GM19463 (cell line): ENCODE measurements around the gene LIM2.

Experiments used
- ATAC-seq: cut with Tn5 transposase; IDR thresholded peaks from one replicate; pipeline ENCODE4 v1.9.1; 2021; ENCODE audit warnings: mild to moderate bottlenecking, moderate library complexity; ENCODE audit not compliant: unreplicated experiment

Gene LIM2

DNA sequence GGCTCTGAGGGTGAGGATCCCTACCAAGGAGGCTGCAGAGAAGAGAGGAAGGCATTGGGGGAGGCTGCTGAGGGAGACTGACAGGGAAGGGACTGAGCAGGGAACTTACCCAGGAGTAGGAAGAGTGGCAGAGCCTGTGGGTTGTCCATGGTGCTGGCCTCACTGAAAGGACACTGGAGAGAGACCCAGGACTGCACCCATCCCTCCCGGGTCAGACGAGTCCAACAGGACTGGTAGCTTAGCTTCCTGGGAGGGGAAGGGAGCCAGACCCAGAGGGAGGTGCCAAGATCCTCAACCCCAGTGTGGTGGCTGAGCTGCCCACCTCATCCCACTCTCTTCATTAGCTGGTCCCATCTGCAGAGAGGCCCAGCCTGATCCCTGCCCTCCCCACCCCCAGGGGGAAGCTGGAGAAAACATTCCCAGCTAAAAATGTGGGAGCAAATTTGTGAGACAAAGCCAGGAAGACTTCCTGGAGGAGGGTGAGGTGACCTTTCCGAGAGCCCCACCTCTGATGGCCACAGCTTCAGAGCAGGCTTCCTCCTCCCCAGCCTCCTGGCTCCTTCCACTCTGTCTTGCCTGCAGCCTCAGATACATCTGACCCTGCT is 45.7 kb downstream of the LIM2 start, which contains the start of gene VSIG10L:
TSS of gene VSIG10L (minus strand) at position 164 of the 605 bp plus-strand sequence. CDS start at position 149, 15 bp downstream.
- no peak for ATAC-seq

DNA sequence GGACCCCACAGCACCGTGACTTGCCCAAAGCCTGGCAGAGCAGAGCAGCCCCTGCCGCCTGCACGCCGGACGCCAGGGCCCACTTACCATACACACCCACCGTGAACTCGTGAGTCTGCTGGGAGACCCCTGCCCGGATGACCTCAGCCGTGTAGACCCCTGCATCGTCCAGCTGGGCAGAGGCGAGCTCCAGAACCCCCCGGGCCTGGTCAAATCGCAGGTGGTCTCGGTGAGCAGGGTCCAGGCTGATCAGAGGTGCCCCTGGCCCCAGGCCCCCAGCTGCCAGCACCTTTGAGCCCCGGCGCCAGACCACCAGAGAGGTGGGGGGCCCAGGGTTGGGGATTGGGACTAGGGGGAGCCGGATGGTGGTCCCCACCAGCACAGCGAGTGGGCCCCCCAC is 46.7 kb downstream of the LIM2 start:
- ATAC-seq, result no peak

DNA sequence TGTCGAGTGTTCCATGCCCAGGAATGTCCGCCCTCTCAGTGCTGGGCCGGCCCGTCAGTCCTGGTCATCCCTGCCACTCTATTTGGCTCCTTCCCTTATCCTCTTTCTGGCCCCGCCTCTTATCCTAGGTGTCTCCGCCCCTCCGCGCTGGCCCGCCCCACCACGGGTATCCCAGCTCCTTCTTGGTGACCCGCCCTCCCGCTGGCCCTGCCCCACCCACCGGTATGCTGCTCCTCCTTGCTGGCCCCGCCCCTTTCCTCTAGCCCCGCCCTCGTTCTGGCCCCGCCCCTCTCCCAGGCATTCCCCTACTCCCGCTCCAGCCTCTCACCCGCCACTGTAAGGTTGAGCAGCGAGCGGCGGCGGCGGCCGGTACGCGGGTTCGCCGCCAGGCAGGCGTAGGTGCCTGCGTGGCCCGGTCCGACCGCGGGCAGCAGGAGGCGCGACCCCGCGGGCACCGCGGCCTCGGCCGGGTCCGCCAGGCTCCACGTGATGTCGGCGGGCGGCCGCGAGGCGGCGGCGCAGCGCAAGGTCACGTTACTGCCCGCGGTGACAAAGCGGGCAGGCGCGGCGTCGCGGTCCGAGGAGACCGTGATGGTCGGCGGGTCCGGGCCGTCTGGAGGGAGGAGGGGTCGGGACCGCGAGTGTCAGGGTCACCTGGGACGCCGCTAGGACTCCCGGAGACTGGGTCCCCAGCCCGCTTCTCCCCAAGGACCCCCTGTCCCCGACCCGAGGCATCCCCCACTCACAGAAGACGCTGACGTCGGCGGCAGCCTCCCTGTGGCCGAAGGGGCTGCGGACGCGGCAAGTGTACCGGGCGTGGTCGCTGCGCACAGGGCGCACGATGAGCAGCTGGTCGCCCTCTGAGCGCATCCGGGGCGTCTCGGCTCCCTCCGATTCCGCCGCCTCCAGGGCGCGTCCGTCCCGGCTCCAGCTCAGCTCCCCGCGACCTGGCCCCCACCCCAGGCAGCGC is 47.8 kb downstream of the LIM2 start:
- ATAC-seq, result peak; percentile 46

DNA sequence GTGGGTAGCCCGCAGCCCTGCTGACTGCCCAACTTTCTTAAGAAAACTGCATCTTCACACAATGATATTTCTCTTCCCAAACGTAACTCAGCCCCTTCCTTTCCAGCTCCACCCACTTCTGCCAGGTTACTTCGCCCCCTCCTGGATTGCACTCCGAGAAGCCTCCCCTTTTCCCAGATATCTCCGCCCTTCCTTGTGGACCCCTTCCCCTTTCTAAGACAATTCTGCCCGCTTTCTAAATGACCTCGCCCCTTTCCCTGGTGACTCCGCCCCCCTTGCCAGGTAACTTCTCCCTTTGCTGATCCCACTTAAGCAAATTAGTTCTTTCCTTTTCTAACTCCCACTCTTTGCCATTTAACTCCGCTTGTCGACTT is 48.5 kb downstream of the LIM2 start:
- no peak for ATAC-seq

DNA sequence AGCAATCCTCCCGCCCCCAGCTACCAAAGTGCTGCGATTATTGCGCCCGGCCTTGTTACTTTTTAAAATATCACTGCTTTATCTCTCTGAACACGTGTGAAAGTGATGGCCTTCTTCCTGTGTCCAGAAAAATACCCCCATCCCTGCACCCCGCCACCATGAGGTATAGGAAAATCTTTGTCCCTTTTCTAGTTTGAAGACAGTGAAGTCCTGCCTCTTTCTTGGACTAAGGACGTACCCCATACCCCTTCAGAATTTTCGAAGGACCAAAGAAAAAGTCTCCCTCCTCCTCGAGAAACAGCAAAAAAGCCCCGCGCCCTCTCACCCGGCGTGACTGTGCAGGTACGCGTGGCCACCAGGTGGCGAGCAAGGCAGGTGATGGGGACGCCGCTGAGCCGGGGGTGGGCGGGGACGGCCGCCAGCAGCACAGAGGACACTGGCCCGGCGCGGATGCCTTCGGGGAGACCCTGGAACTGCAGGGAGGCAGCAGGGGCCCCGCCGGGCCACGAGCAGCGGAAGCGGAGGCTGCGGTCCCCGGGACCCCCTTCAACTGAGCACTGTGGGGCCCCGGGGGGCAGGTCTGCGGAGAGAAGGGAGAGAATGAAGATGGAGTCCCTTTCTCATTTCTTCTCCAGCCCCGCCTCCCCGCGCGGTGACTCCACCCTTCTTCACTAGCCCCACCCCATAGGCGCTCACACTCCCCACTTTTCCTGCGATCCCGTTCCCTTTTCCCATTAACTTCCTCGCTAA is 49.0 kb downstream of the LIM2 start:
- ATAC-seq, result peak; percentile 69

DNA sequence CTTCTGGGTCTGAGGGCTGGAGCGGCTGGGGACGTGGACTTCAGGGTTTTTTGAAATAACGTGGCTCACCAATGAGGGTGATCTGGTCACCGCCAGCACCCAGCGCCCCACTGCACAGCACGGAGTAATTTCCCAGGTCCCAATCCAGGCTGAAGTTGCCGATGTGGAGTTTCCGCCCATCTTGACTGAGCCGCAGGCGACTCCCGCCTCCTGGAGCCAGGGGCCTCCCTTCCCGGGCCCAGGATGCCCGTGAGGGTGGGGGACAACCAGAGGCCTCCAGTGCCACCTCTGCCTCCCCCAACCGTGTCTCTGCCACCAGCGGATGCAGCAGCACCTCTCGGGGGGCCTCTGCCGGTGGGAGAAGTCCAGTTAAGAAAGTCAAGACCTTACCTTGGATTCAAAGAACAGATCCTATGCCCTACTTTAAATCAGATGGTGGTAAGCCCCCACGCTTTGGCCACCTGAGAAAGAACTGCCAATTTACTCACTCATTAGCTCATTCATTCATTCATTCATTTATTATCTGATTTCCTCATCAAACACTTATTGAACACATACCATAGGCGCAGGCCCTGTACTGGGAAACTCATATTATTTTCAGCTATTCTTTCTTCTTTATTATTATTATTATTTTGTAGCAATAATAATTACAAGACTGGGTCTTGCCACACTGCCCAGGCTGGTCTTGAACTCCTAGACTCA is 49.8 kb downstream of the LIM2 start:
- no peak for ATAC-seq

DNA sequence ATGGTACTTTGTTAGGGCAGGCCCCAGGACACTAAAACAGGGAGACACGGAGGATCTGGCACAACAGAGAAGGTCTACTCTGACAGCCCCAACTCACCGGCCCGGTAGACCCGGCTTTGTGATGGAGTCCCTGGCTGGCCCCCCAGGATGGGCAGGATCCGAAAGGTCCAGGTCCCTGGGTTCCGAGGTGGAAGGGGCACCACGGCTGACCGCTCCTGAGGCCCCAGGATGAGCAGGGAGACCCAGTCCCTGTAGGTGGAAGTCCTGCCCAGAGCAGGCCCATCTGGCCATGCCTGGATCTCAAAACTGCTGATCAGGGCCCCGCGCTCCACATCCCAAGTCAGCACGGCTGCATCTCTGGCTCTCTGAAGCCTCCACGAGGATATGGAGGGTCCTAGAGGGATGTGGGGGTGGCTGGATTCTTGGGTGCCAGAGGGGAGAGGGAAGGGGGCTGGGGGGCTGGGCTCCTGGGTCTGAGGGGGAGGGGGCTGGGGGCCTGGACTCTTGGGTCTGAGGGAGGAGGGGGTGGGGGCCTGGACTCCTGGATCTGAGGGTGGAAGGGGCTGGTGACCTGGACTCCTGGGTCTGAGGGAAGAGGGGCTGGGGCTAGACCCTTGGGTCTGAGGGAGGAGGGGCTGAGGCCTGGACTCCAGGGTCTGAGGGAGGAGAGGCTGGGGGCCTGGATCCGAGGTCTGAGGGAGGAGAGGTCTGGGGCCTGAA is 50.5 kb downstream of the LIM2 start:
- no peak for ATAC-seq

DNA sequence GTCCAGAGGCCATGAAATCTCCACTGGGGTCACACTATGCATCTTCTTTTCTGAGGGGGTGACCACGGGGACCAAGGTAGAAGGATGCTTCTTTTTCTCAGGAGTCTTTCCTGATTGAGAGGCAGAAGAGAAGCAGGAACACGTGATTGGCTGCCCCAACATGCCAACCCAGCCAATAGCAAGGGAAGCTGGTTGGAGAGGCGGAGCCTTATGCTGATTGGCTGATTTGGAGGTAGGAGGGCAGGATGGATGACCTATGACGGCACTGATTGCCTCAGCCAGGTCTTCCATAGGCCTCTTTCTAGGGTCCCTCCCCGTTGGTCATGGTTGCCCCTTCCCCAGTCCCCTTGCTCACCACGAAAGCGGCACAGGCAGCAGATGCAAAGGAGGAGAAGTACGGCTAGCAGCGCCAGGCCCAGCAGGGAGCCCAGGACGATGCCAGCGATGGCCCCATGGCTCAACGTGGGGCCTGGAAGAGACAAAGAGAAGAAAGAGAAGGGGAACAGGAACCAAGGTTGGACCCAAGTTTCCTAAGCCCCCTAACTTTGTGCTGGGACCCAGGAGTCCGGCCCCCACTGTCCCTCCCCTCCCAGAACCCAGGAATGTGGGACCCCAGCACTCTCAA is 53.8 kb downstream of the LIM2 start:
- ATAC-seq, result no peak

DNA sequence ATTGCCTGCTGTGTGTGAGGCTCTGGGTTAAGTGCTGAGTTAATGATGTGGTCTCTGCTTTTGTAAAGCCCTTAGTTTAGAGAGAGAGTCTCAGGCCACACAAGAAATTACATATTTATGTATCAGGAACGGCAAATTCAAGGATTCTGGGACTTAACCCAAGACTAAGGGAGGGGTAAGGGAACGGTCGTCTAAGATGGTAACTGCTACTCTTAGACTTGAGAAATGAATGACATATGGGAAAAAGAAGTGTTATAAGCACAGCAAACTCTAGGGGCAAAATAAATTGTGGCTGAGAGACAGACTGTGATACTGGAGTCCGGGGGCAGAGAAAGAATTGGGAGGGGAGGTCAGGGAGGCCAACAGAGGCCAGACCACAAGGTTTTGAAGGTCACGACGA is 56.1 kb downstream of the LIM2 start:
- no peak for ATAC-seq

DNA sequence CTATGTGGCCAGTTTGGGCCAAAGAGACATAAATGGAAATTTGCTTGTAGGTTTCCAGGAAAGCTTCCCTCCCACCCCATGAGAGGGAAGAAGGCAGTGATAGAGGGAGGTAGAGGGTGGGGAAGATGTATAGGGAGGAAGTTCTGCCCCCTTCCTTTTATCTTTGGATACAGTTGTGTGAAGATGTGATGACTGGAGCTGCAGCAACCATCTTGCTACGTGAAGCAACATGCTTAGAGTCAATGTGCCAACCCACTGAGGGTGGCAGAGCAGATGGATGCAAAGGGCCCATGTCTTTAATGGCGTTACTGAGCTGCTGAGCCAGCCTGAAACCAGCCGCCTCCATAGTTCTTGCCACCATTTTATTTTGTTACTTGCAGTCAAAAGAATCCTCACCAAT is 56.6 kb downstream of the LIM2 start:
- no peak for ATAC-seq

DNA sequence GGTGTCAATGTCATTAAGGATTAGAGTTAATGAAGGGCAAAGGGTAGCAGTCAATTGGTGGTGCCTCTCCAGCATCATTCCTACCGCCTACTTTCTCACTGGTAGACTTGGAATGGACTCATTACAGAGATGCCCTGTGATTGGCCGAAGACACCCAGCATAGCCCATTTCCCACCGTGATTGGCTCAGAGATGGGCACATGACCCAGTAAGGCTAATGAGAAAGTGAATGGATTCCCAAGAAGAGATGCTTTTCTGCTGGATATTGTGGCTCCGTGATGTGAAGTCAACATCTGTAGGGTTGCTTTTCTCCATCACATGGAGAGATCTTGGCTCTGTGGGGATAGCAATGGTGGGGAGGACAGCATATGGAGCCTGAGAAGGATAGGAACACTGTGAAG is 57.4 kb downstream of the LIM2 start:
- no peak for ATAC-seq
